Raji (cell line): Measurements from ENCODE around the gene COPS8.

Source experiments
- POLR2A ChIP-seq: IDR thresholded peaks from 2 replicates; pipeline ENCODE4 v1.6.1; 2011; ENCODE audit warnings: low read depth, low read length, control low read depth; ENCODE audit not compliant: insufficient read depth

Gene COPS8

GRCh38 chr2:237130562-237131421 lies 45.1 kb downstream of the COPS8 start:
- no peak for TF ChIP-seq POLR2A

- no peak for TF ChIP-seq POLR2A
These were observed 46.3 kb downstream of the COPS8 start for GRCh38 chr2:237131749-237132533.

- TF ChIP-seq POLR2A, result no peak
These were observed 47.1 kb downstream of the COPS8 start for GRCh38 chr2:237132799-237133198.

GRCh38 chr2:237134321-237135230 lies 48.9 kb downstream of the COPS8 start:
- no peak for TF ChIP-seq POLR2A

- TF ChIP-seq POLR2A, result no peak
These were observed 51.1 kb downstream of the COPS8 start for GRCh38 chr2:237136824-237137223.

- no peak for TF ChIP-seq POLR2A
These were observed 52.1 kb downstream of the COPS8 start for GRCh38 chr2:237137626-237138323.

- TF ChIP-seq POLR2A, result no peak
These were observed 53.5 kb downstream of the COPS8 start for GRCh38 chr2:237139123-237139675.

- no peak for TF ChIP-seq POLR2A
These were observed 55.1 kb downstream of the COPS8 start for GRCh38 chr2:237140689-237141285.

GRCh38 chr2:237141571-237142051 lies 55.9 kb downstream of the COPS8 start:
- TF ChIP-seq POLR2A, result no peak

GRCh38 chr2:237143118-237143517 lies 57.4 kb downstream of the COPS8 start:
- no peak for TF ChIP-seq POLR2A

GRCh38 chr2:237143676-237144440 lies 58.2 kb downstream of the COPS8 start:
- no peak for TF ChIP-seq POLR2A

- no peak for TF ChIP-seq POLR2A
These were observed 58.8 kb downstream of the COPS8 start for GRCh38 chr2:237144516-237144915.

- TF ChIP-seq POLR2A, result no peak
These were observed 61.6 kb downstream of the COPS8 start for GRCh38 chr2:237147317-237147716.

GRCh38 chr2:237148624-237149023 lies 62.9 kb downstream of the COPS8 start:
- no peak for TF ChIP-seq POLR2A
